T-helper 22 cell (primary cell): Measurements from ENCODE around the gene IGFBP7.

Source experiments
- DNase-seq: peaks from one replicate; pipeline ENCODE4 v3.0.0-alpha.2; 2020; ENCODE audit warnings: low read depth

The IGFBP7 gene

DNA sequence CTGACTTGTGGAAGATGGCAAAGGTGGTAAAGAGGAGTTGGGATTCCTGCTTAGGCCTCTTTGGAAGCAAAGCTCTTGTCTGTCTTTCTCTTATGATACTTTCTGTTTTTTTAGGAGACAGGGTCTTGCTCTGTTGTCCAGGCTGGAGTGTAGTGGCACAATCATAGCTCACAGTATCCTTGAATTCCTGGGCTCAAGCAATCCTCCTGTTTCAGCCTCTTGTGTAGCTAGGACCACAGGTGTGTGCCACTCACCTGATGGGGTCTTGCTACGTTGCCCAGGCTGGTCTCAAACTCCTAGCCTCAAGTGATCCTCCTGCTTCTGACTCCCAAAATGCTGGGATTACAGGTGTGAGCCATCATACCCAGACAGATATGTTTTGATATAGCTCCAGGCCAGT is 19.3 kb upstream of the IGFBP7 start:
- DNase-seq = no peak

DNA sequence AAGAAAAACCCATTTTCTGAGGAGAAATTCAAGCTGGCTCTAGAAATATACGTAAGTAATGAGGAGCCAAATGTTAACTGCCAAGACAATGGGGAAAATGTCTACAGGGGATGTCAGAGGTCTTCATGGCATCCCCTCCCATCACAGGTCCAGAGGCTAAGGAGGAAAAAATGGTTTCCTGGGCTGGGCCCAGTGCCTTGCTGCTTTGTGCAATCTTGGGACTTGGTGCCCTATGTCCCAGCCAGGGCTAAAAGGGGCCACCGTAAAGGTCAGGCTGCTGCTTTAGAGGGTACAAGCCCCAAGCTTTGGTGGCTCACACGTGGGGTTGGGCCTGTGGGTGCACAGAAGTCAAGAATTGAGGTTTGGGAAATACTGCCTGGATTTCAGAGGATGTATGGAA is 17.2 kb upstream of the IGFBP7 start:
- no peak for DNase-seq

DNA sequence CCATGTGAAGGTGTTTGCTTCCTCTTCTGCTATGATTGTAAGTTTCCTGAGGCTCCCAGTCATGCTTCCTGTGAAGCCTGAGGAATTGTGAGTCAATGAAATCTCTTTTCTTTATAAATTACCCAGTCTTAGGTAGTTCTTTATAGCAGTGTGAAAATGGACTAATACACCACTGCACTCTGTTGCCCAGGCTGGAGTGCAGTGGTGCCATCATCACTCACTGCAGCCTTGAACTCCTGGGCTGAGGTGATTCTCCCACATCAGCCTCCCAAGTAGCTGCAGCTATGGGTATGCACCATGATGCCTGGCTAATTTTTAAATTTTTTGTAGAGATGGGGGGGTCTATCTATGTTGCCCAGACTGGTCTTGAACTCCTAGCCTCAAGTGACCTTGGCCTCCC is 15.8 kb upstream of the IGFBP7 start:
- DNase-seq = no peak

DNA sequence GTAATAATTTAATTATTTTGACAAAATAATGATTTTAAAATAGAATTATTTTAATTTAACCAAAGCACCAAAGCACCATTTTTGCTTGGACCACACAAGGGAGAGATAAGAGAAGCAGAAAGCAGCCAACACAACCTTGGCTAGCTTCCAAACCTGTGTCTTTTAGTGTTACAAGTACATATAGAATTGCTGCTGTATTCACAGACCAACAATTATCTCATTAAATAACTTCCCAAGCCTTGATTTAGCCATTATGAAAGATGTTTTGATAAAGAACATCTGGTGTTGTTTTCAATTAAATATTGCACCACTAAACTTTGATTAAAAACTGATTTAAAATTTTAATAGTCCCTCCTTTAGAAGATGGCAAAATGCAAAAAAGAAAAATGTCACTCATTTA is 14.0 kb upstream of the IGFBP7 start:
- DNase-seq = no peak

DNA sequence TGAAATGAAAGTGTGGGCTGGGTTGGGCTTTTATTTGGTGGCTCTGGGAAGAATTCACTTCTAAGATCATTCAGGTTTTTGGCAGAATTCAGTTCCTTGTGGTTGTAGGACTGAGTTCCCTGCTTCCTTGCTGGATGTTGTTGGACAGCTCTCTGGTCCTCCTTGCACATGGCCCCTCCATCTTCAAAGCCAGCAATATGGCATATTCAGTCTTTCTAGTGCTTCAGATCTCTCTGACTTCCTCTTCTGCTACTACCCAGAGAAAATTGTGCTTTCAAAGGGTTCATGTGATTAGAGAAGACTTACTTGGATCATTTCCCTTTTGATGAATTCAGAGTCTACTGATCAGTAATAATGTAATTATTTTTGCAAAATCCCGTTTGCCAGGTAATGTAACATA is 12.8 kb upstream of the IGFBP7 start:
- no peak for DNase-seq

DNA sequence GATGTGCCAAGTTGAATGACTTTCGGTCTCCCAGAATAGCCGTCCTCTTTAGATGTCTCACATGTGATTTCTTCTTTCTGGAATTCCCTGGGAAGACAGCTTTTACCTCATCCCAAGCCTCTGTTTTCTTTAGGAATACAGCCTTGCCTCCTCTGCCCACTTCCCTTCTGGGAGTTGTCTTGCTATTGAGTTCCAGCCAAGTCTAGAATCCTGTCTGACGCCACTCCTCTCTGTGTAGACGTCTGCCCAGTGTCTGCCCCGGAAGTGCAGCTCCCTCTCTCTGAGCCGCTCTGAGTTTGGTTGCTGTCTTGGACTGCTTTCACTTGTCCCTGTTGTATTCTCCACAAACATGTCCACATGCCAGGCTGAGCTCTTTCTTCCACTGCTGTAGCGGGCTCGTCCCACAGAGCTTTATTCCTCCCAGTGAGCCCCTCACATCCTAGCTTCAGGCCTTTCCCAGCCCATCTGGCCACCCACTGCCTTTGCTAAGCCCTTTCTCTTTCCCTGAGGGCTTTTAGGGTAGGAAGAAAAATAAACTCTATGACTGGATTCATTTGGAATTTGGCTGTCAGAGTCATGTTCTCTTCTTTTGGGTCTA is 9.0 kb upstream of the IGFBP7 start:
- DNase-seq = no peak

DNA sequence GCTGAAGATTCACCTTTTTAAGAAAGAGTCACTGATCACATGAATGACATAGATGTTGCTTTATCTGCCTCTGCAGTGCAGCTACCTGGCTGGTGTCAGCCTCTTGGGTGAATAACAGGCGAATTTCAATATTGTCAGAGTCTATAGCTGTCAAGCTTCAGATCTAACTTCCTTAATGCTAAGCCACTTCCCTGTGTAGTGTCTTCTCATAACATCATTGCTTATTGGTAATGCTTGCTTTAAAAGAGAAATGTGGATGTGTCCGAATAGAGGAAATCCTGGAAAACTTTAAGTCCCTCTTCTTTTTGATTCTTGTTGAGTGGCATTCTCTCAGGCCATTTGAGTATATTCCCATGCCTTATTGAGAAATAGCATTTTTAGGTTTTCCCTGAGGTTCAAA is 7.3 kb upstream of the IGFBP7 start:
- DNase-seq = no peak

DNA sequence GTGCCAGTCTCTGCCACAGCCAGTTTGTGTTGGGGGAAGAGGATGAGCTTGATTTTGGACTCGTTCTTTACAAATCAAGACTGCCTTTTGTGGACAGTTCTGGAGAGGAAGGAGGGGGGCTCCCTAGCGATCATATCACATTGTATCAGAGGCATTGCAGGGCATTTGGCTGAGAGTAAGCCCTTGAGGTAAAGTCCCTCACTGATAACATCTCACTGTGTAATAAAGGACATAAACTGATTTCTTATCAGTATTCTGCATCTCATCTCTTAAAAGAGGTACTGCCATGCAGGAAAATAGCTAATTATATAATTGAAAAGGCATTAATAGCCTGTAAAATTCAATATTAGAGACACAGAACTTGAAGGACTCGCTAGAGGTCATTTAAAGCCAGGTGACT is 6.1 kb upstream of the IGFBP7 start:
- no peak for DNase-seq

DNA sequence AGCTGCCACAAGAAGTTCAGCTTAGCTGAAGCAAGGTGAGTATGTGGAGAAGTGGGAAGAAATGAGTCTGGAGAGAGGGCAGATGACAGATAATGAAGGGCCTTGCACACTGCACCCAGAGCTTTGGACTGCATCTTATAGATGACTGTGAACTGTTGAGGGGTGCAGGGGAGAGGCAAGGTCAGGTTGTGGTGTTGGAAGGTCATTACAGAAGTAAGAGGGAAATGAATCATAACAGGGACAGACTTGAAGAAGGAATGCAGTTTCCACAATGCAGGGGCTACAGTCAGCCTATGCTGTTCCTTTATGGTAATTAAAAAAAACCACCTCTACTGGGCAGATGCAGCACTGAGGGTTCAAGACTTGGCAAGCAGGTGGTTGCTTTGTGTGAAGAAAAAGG is 4.8 kb upstream of the IGFBP7 start:
- DNase-seq = no peak

DNA sequence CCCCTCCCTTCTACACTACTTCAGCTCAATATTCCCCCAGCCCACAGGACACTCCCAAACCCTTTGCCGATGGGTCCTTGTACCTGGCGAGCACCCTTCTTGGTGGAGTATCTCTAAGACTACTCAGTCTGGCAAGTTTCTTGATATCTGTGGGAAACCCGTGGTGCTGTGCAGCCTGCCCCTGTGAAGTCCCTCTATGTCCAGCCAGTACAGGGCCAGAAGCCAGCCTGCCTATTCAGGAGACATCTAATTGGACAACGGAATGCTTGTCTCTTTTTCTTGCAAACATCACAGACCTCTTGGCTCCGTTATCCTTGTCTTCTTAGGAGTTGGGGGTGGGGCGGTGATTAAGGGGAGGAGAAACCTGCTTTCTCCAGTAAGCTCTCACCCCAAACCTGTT is 3.7 kb upstream of the IGFBP7 start:
- DNase-seq = no peak

DNA sequence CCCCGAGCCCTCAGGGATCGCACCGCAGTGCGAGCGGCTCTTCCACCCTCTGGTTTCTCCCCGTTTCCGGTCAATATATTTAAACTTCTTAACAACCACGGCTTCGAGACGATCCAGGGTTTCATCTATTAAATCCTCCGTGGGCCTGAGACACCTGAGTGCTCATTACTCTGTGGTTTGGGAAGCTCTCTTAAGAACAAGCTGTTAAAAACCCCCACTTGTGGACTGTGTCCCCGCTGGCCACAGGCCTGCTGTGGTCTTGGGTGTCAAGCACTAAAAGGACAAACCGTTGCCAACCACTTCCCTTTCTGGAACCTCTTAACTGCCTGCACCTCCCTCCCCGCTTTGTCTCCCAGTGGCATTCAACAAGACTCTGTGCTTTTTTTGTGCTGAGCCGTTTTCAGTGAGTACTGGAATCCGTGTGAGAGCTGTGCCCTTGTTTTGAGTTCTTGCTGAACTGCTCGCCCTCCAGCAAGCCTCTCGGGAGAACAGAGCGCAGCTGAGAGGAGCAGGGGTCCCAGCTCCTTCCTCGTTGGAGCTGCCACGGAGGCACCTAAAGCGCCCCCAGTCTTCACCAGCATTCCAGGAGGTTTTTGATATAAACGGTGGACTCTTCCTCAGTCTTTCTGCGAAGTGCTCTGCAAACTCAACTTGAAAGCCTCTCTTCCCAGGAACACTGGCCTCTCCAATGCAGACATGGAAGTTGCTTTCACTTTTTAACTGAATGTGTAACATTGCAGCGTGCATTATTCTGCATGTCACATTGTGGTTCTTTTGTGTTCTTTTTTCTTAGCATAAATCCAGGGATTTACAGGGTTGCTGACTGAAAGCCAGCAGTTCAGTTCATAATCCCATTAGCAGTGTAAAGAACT is 691 bp upstream of the IGFBP7 start:
- DNase-seq = no peak

DNA sequence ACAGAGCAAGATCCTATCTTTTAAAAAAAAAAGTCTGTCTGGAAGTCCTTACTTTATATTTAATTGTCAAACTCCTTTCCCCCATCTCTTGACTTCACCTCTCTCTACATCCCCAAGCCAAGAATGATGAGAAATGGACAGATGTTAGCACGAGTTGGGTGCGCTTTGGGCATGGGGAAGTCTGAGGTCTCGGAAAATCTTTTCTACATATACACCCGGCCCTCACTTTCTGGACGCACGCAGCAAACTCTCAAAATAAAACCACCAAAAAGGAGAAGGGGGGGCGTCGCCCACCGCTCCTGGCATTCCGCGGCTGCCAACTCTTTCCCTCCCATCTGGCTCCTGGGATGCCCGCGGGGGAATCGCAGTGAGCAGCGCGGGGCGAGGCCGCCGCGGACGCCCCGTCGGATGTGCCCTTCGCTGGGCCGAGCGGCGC is 756 bp downstream of the IGFBP7 start:
- no peak for DNase-seq

DNA sequence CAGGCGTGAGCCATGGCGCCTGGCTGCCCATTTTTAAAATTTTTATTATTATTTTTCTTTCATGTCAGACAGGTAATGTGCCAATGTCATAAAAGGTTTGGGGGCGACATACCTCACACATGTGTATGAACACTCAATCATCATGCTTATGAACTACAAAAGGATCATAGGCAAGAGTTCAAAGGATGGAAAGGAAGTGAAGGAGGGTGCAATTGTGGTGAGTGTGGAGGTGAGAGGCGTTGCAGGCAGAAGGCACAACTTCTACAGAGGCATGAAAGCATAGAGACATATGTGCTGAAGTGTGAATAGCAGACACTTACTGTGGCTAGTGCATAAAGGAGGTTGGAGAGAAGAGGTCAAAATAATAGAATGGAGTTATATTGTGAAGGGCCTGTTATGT is 4.0 kb downstream of the IGFBP7 start:
- DNase-seq = no peak

DNA sequence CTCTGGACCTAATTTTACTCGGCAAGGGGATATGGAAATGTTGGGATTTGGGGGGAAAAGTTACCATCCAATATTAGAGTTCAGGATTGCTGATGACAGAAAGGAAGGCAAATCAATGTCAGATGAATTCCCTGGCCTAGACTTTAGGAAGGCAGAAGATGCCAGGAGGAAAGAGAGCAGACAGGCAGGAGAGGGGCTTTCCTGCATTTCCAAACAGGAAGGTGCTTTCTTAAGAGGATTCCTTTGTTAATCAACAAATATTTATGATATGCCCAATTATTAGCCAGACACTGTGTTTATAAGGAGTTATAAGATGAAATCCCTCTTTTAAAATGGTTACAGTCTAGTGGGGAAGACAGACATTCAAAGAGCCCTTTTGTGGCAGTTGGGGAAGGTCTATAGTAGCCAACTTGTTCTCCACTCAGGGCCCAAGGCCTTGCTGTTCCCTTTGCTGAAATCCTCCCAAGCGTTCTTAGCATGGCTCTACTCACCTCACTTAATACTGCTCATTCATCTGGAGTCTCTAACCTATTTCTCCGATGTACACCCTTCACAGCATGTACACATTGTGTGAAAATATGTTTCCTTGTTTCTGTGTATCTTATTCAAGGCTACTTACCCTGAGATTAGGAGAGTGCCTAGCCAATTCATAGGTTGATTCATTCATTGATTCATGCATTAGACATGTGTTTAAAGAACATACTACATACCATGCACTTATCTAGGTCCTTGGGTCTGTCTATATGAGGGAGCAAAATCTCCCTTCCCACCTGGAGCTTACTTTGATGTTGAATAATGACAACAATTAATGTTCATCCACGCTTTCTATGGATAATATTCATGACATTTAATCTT is 5.3 kb downstream of the IGFBP7 start:
- no peak for DNase-seq

DNA sequence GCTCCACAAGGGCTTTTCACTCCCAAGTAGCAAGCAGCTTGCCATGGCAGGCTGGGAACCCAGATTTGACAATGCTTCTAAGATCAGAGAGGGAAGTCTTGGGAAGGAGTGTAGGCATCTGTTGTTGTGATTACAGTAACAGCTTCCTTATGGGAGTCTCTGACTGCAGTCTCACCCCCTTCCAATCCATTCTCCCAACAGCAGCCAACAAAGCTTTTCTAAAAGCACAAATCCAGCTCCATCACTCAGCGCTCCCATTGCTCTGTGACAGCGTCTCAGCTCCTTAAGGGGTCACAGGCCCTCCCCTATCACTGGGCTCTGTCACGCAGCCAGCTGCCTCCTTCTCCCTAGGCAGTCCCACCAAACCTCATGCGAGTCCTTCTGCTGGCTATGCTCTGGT is 7.1 kb downstream of the IGFBP7 start:
- no peak for DNase-seq

DNA sequence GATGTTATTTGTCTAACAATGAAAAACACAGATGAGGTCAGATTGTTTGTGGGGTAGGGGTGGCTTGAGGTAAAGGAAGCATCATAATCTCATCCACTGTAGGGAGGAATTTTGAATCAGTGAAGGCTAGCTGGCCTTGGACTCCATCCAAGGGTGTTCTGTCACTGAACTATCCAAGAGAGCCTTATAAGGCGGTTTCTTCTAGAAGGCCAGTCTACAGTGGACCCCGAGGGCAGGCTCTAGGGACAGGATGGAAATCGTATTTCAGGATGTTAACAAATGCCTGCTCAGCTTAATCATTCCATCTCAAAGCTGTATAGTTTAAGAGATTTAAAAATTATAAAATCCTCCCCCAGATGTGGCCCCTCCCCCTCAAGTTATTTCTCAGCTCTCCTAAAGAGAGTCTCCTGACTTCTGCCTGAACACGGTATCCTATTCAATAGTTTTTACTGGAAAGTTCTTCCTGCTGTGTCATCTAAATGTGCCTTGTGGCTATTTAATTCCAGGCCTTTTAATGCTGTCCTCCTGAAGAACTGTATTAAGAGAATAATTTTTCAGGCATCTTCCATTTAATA is 8.0 kb downstream of the IGFBP7 start:
- no peak for DNase-seq

DNA sequence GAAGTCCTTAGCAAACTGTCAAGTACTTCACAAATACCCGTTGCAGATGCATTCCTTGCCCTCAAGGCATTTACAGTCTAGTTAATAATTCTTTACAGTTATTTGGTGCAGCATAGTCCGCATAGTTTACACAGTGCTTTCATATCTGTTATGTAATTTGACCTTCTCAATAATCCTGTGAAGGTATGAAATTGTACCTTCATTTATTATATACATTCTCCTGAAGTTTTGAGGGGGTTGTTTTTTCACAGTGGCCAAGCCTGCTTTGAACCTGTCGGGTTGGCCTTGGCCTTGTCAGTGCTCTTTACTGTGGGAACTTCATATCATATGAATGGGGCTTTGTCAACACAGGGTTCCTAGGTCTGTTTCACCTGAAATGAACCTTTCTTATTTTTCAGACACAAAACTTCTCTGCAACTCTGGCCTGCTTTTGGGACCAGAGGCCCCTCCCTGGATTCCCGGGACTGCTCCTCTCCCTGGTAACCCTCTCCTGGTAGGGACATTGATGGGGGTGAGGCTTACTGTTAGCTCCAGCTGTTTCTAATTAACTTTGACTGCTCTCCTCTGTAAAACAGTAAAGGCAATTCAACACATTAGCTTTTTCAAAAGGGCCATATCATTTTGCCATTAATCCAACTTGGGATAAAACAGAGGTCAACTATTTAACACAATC is 9.1 kb downstream of the IGFBP7 start:
- DNase-seq = no peak

DNA sequence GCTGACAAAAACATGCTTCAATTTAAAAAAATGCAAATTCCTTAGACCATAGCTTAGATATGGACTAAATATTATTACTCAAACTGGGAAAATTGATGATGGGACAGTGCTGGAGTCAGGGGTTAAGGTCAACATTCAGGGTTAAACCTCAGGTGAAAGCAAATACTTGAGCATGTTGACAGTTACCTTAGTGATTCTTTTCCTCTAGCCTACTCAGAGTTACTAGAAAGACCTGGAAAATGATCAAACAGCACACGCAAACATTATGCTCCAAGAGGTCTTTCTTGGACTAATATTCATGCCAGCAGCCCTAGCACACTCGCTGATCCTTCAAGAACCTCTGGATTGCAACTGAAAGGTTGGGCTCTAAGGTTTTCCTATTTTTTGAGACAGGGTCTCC is 10.8 kb downstream of the IGFBP7 start:
- no peak for DNase-seq

DNA sequence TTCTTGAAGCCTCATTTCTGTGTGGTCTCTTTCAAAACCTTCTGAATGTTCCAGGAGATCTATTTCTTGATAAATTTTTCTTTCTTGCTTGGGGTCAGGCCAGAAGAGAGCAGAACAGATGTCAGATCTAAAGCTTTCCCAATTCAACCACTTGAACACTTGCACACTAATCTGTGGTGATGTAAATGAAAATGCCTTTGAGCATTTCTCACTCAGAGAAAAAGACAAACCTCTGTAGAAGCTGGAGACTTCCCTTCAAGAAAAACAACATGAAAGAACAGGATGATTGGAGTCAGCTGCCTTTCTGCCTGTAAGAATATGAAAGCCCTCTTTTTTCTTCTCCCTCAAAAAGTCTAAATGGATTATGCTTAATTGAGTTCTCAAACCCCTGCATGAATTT is 11.2 kb downstream of the IGFBP7 start:
- no peak for DNase-seq

DNA sequence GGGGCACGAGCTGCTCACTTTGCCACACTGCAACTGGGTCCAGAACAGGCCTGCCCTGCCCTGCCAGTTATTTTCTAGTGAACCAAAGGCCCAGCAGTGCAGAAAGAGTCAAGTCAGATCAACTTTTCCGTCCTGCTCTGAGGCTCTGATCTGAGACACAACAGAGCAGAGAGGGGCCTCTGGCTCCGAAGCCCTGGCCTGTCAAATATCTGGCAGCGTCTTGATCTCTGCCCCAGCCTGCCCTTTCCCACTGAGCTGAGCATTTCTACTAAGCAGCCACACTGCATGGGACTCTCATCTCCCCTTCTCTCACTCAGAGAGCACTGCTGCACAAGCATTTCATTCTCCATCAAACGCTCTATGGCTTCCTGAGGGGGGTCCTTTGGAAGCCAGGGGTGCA is 11.8 kb downstream of the IGFBP7 start:
- DNase-seq = no peak

DNA sequence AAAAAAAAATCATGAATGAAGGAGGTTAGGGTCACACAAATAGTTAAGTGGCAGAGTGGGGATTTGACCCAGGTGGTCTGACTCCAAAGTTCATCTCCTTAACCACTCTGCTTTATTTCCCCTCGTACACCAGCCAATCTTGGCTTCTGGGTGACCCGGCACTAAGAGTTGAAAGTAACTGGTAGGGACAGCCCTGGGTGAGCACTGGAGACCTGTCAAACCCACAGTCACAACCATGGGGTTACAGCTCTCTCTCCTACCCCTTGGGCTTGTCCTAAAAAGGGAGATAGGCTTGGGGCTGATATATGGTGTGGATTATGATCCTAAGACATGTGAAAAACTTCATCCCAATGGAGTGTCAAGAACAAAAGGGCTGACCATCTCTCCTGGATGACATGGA is 12.5 kb downstream of the IGFBP7 start:
- DNase-seq = no peak

DNA sequence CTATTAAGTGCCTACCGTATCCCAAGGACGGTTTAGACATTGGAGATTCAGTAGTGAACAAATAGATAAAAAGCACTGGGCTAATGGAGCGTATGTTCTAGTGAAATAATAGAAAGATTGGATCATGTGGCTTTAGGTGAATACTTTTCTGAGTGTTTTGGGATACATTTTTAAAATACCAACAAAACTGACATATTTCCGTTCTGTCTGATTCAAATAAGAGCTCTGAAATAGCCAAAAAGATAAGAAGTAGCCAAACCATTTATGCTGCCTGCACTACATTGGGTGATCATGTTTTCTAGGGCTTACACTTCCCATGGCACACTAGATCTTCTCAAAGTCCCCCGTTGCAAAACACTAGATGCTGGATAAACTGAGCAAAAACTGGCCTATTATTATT is 14.2 kb downstream of the IGFBP7 start:
- DNase-seq = no peak
